GM21390 (cell line): ENCODE data around the gene SORT1.
"Not testable (repeated sequence)": the region's sequence is repeated elsewhere in the genome, so short reads cannot be mapped to it uniquely, and the experiment has no call there.

Source experiments
- ATAC-seq: cut with Tn5 transposase; IDR thresholded peaks from one replicate; pipeline ENCODE4 v1.9.1; 2021; ENCODE audit not compliant: unreplicated experiment

SORT1 gene

DNA sequence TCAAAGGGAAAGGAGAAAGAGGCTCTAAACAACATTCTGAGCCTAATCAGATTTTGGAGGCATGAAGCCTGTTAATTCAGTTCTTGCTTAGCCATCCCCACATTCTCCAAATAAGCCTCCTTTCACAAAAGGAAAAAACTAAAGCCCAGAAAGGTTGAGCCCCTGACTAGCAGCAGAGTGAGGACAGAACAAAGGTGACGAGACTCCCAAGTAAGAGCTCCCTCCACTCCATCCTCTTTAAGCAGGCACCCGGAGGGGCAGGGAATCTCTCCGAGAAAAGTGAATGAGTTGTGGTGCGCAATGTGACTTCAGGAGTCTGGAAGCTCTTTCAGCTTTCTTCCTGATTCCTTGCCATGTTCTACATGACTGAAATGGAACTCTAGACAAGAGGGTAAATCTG, 47.5 kb downstream of the SORT1 start:
- ATAC-seq: no peak

- no peak for ATAC-seq
Observed at GRCh38 chr1:109347511-109347910, 50.2 kb downstream of the SORT1 start.

- no peak for ATAC-seq
Observed at GRCh38 chr1:109341944-109342930, 55.5 kb downstream of the SORT1 start.

DNA sequence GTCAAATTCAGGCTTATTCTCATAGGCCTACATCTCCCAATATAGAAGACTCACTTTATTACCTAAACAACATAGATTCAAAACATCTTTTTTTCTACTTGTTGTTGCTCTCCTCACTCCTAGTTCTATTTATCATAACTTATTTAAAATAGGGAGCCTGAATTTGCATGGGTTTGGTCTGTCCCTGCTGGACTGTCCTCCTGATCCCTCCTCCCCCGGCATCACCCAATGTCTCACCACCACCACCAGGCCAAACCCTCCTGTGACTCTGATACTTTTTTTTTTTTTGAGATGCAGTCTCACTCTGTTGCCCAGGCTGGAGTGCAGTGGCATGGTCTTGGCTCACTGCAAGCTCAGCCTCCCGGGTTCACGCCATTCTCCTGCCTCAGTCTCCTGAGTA, 59.1 kb downstream of the SORT1 start:
- no peak for ATAC-seq

- no peak for ATAC-seq
Observed at GRCh38 chr1:109338091-109338490, 59.6 kb downstream of the SORT1 start.

DNA sequence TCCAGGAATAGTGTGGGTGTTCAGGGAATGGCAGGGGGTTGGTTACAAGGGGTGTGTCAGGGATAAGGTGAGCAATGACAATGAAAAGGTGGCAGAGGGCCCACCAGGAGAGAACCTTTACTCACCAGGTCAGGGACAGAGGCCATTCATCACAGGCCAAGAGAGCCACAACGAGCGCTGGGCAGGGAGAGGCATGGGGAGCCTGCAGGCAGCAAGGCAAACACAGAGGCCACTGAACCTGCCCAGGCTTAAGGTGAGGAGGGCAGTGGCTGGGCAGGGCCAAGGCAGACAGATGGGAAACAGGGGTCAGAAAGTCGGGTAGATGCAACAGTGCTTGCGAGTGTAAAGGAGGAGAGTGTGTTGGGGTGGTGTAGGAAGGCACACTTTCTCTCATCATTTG, 62.6 kb downstream of the SORT1 start:
- no peak for ATAC-seq

DNA sequence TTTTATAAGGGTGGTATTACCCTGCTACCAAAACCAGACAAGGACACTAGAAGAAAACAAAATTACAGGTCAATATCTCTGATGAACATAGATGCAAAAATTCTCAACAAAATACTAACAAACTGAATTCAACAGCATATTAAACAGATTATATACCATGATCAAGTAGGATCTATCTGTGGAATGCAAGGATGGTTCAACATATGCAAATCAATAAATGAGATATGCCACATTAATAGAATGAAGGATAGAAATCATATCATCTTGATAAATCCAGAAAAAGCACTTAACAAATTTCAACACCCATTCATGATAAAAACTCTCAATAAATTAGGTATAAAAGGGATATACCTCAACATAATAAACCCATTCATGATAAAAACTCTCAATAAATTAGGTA, 66.6 kb downstream of the SORT1 start:
- no peak for ATAC-seq

DNA sequence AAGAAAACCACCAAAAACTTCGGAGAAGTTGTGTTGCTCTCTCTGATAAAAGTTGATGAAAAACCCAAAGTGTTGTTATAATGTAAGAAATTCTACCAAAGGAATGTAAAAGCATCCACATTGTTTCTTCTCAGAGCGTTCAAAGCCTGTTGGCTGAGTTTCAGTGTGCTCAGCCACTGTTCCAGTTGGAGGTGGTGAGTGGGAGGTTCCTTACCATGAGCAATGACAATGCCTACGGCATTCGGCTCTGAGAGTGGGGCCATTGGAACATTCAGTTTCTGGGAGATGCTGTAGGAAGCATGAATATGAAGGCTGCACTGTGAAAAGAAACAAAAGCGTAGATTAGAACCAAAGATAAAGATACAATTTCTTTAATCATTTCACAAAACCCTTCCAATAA, 70.4 kb downstream of the SORT1 start:
- no peak for ATAC-seq

- ATAC-seq: no peak
Observed at GRCh38 chr1:109322974-109323373, 74.7 kb downstream of the SORT1 start.

DNA sequence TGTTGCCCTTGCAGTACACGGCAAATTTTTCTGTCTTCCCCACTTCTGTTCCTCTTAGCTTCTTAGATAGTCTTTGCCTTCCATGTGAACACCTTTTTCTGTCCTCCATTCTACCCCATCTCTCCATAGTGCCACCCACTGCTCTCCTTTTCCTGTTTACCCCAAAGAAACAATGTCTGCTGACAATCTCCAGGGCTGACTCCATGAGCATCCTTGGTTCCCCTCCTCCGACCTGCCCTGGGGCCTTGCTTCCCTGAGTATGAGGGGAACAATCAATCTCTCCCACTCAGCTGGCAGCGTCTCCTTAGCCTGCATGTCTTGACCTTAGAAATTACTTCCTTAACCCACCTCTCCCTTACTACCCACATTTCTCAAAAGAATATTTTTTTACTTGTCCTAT, 78.6 kb downstream of the SORT1 start:
- ATAC-seq: no peak

DNA sequence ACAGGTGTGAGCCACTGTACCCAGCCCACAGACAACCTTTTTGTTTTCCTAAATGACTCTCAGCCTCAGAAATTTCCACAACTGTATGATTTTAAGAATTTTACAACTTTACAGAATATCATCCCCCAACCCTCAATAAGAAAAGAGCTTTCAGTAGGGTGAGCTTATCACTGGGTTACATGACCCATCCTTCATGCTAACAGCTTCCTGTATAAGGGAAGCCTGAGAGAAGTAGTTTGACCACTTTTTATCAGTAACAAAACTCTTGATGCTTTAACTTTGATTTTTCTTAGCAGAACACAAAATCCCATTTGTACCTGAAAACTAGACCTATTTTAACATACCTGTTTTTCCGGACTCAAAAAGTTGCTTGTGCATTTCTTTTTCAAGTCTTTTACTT, 81.2 kb downstream of the SORT1 start:
- ATAC-seq: no peak

GRCh38 chr1:109315288-109315687, 82.4 kb downstream of the SORT1 start:
- ATAC-seq: no peak

DNA sequence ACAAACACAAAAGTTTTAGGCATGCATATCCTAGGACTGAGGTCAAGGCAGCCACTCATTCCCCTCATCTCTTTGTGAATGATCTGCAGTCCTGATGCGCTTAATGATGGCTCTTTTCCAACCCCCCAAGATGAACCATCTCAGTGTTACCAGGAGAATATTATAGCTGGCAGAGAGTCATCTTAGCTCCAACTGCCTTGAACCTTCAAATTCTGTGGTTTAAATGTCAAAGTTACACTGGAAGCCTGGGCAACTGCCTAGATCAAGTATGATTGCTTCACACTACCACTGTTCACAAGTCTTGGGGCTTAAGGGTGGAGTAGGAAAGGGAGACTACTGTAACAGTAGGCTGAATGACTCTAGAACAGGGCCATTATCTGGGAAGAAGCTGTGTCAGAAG, 82.9 kb downstream of the SORT1 start:
- no peak for ATAC-seq

DNA sequence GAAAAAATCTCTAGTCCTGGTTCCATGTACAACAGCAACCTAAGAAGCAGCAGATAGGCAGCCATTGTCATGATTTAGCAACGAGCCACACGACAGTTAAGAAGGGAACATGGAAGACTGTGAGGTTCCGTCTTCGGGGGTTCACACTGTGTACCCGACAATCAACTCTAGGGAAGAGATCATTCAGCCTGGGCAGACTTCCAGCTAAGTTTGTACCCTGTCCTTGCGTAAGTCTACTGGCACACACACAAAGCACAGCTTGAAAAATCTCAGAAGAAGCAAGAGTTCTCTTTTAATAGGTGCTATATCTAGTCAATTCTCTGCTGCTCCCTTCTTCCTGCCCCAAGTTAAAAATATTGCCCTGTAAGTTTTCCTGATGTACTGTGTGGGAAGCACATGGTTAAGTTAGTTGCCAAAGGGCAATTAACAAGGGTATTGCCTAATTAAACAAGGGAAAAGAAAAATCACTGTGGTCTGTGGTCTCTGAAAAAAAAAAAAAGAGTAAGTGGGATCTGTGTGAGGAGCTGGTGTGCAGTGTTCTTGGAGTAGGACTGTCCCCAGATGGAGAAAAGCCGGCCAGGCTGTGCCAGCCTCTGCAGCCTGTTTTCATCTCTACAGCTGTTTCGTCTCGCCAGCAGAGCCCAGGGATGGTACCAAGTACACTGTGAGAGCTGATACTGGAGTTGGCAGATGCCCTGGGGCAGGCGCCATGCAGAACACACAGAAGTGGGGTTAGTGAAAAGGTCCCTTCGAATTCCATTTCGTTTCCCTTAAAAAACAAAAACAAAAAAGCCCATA, 84.5 kb downstream of the SORT1 start:
- ATAC-seq: no peak

GRCh38 chr1:109312246-109312645, 85.5 kb downstream of the SORT1 start:
- no peak for ATAC-seq

- ATAC-seq: no peak
Observed at GRCh38 chr1:109309347-109309746, 88.4 kb downstream of the SORT1 start.

GRCh38 chr1:109307274-109308021, 90.3 kb downstream of the SORT1 start:
- no peak for ATAC-seq

DNA sequence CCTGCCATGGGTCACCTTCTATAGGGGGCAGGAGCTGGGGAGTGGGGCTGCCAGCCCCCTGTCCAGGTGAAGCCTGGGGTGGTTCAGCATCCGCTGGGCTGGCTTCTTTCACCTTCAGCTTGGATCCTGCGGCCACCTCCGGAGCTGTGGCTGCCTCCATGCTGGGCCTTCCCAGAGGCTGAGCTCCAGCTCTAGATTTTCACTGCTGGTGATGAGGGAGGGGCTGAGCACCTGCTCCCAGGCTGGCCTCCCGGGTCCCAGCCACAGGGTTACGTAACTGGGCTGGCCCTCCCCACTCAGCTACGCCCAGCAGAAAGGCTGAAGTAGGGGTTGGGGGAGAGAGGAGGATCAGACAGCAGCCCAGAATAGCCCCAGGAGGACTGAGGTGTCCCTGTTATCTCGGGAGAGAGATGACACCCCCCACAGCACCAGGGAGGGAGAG, 90.9 kb downstream of the SORT1 start, which contains the start of gene MYBPHL:
Gene MYBPHL (minus strand): TSS at position 180 of the 442 bp plus-strand sequence. CDS start 20 bp downstream, at position 160.
- ATAC-seq: no peak

- ATAC-seq: not testable (repeated sequence)
Observed at GRCh38 chr1:109305991-109306390, 91.7 kb downstream of the SORT1 start.

GRCh38 chr1:109304226-109304920, 93.3 kb downstream of the SORT1 start:
- no peak for ATAC-seq
